ENCODE results near the gene ZNF20.

The ZNF20 gene

GRCh38 chr19:12133069-12133468 is 7.1 kb downstream of the ZNF20 start:
- Histone ChIP-seq H3K9ac (ENCODE audit: low read length) (no peak overlapping the region), H3K18ac (ENCODE audit: low read length) (no peak overlapping the region), H3K56ac (ENCODE audit: low read length) (no peak overlapping the region), H2BK120ac (ENCODE audit: low read depth, low read length) (no peak overlapping the region), H2AK5ac (ENCODE audit: low read length) (no peak overlapping the region), H3K36me3 (ENCODE audit: control insufficient read depth, insufficient read depth, low read length) (peaks cover 20% of the 10 kb centered on the region), H3K23ac (ENCODE audit: low read length) (no peak overlapping the region), H2BK15ac (replicated peaks; ENCODE audit: low read depth) (no peak overlapping the region), H4K5ac (ENCODE audit: low read length) (no peak overlapping the region), H3K4me1 (ENCODE audit: control insufficient read depth, low read depth, low read length) (no peaks in the 10 kb centered on the region), H3K27me3 (ENCODE audit: insufficient read depth, low read length, poor library complexity) (no peaks in the 10 kb centered on the region), H4K8ac (ENCODE audit: low read depth, low read length) (no peak overlapping the region), H3K27ac (ENCODE audit: low read depth, low read length) (no peak overlapping the region), H3K4me3 (ENCODE audit: low read length) (peak overlapping the region; percentile 51), H3K4me2 (ENCODE audit: low read length) (no peak overlapping the region), H3K79me1 (ENCODE audit: low read length) (peaks cover 4% of the 10 kb centered on the region), H3K79me2 (ENCODE audit: control insufficient read depth, insufficient read depth, low read length) (no peaks in the 10 kb centered on the region), H2BK5ac (ENCODE audit: low read length) (no peak overlapping the region), H3K4ac (ENCODE audit: low read depth, low read length) (no peak overlapping the region)
- WGBS (ENCODE audit: extremely low coverage, insufficient coverage, low lambda C conversion rate): no CpG with 5 or more reads among the region's 3 CpGs
- DNase-seq: peak; percentile 68

DNA sequence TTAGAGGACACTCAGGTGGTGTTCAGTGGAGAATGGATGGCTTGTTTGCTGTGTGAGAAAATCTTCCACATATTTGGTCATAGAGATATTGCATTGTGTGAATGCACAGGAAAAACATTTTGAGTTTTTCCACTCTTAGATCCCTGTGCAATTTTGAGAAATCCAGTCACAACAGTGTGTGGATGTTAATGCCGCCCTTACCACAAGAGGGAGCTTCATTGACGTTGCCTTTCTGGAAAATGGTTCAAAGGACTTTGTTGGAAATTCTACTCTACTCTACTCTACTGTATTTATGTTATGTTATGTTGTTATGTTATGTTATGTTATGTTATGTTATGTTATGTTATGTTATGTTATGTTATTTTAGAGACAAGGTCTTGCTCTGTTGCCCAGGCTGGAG is 13.4 kb downstream of the ZNF20 start:
- no peaks in the 10 kb centered on the region for H3K4me1 ChIP-seq (ENCODE audit: control insufficient read depth, low read depth, low read length)
- H3K36me3 ChIP-seq (ENCODE audit: control insufficient read depth, insufficient read depth, low read length): no peaks in the 10 kb centered on the region
- no peak overlapping the region for H3K27ac ChIP-seq (ENCODE audit: low read depth, low read length)
- no peak overlapping the region for H2AK5ac ChIP-seq (ENCODE audit: low read length)
- H3K79me1 ChIP-seq (ENCODE audit: low read length): no peaks in the 10 kb centered on the region
- no peak overlapping the region for H2BK15ac ChIP-seq (replicated peaks; ENCODE audit: low read depth)
- no peak overlapping the region for H2BK120ac ChIP-seq (ENCODE audit: low read depth, low read length)
- no peaks in the 10 kb centered on the region for H3K79me2 ChIP-seq (ENCODE audit: control insufficient read depth, insufficient read depth, low read length)
- WGBS (ENCODE audit: extremely low coverage, insufficient coverage, low lambda C conversion rate): no CpG with 5 or more reads among the region's 2 CpGs
- H3K4ac ChIP-seq (ENCODE audit: low read depth, low read length): no peak overlapping the region
- no peak overlapping the region for H3K4me3 ChIP-seq (ENCODE audit: low read length)
- no peak overlapping the region for H3K18ac ChIP-seq (ENCODE audit: low read length)
- H3K23ac ChIP-seq (ENCODE audit: low read length): no peak overlapping the region
- H4K8ac ChIP-seq (ENCODE audit: low read depth, low read length): no peak overlapping the region
- no peak for DNase-seq
- H4K5ac ChIP-seq (ENCODE audit: low read length): no peak overlapping the region
- H2BK5ac ChIP-seq (ENCODE audit: low read length): no peak overlapping the region
- no peak overlapping the region for H3K9ac ChIP-seq (ENCODE audit: low read length)
- no peak overlapping the region for H3K4me2 ChIP-seq (ENCODE audit: low read length)
- no peak overlapping the region for H3K56ac ChIP-seq (ENCODE audit: low read length)
- no peaks in the 10 kb centered on the region for H3K27me3 ChIP-seq (ENCODE audit: insufficient read depth, low read length, poor library complexity)

DNA sequence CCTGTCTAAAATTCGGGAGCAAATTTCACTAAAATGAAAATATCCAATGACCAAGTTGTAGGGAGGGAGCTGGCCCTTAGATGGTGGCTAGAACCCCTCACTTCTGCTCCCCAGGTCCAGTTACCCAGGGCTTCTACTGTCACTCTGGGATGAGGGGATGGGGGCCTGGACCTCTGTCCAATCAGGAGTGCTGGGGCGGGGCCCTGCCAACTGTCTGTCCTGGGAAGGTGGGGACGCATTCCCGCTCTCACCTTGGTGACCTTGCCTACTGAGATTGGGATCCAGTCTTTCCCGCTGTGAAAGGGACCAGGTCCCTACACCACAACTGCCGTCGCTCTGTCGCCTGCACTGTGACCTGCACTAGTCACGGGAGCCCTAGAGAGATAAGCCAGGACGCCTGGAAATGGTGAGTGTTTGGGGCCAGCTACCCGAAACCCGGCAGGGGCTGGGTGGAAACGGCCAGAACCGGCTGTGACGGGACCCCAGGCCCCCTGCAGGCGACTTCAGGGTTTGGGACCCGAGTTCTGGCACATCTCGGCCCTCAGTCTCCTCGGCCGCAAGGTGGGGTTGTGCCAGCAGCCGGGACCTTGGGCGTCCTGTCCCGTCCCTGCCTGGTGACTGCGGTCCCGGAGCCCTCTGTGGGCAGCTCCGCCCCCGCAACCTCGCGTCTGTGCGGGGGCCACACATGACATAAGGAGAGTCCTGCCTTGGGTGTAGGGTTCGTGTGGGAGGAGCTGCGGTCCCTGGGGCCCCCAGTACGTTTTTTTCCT is 22.8 kb downstream of the ZNF20 start:
- Histone ChIP-seq H3K9ac (ENCODE audit: low read length) (no peak overlapping the region), H3K79me1 (ENCODE audit: low read length) (no peaks in the 10 kb centered on the region), H3K79me2 (ENCODE audit: control insufficient read depth, insufficient read depth, low read length) (no peaks in the 10 kb centered on the region), H4K5ac (ENCODE audit: low read length) (no peak overlapping the region), H3K18ac (ENCODE audit: low read length) (no peak overlapping the region), H3K4me3 (ENCODE audit: low read length) (no peak overlapping the region), H3K27me3 (ENCODE audit: insufficient read depth, low read length, poor library complexity) (no peaks in the 10 kb centered on the region), H4K8ac (ENCODE audit: low read depth, low read length) (no peak overlapping the region), H3K23ac (ENCODE audit: low read length) (no peak overlapping the region), H3K36me3 (ENCODE audit: control insufficient read depth, insufficient read depth, low read length) (peaks cover 7% of the 10 kb centered on the region), H3K56ac (ENCODE audit: low read length) (no peak overlapping the region), H3K4ac (ENCODE audit: low read depth, low read length) (no peak overlapping the region), H2BK15ac (replicated peaks; ENCODE audit: low read depth) (no peak overlapping the region), H2BK120ac (ENCODE audit: low read depth, low read length) (no peak overlapping the region), H3K4me1 (ENCODE audit: control insufficient read depth, low read depth, low read length) (no peaks in the 10 kb centered on the region), H3K27ac (ENCODE audit: low read depth, low read length) (no peak overlapping the region), H2BK5ac (ENCODE audit: low read length) (no peak overlapping the region), H2AK5ac (ENCODE audit: low read length) (no peak overlapping the region), H3K4me2 (ENCODE audit: low read length) (no peak overlapping the region)
- DNase-seq: no peak
- no CpG with 5 or more reads among the region's 33 CpGs for WGBS (ENCODE audit: extremely low coverage, insufficient coverage, low lambda C conversion rate)

- DNase-seq: no peak
- H3K4ac ChIP-seq (ENCODE audit: low read depth, low read length): no peak overlapping the region
Measured at GRCh38 chr19:12113121-12113520, 27.0 kb downstream of the ZNF20 start.

DNA sequence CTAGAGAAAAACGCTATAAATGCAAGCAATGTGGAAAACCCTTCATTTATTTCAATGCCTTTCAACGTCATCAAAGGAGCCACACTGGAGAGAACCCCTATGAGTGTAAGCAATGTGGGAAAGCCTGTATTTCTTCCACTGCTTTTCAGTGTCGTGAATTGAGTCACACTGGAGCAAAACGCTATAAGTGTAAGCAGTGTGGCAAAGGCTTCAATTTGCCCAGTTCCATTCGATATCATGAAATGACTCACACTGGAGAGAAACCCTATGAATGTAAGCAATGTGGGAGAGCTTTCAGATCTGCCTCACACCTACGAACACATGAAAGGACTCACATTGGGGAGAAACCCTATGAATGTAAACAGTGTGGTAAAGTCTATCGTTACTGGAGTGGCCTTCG is 27.4 kb downstream of the ZNF20 start:
- H3K4me3 ChIP-seq (ENCODE audit: low read length): peak overlapping the region; percentile 38
- no peak overlapping the region for H4K8ac ChIP-seq (ENCODE audit: low read depth, low read length)
- peaks cover 18% of the 10 kb centered on the region for H3K36me3 ChIP-seq (ENCODE audit: control insufficient read depth, insufficient read depth, low read length)
- H3K4me1 ChIP-seq (ENCODE audit: control insufficient read depth, low read depth, low read length): no peaks in the 10 kb centered on the region
- no CpG with 5 or more reads among the region's 8 CpGs for WGBS (ENCODE audit: extremely low coverage, insufficient coverage, low lambda C conversion rate)
- H2AK5ac ChIP-seq (ENCODE audit: low read length): no peak overlapping the region
- no peak overlapping the region for H4K5ac ChIP-seq (ENCODE audit: low read length)
- H2BK120ac ChIP-seq (ENCODE audit: low read depth, low read length): no peak overlapping the region
- H3K27me3 ChIP-seq (ENCODE audit: insufficient read depth, low read length, poor library complexity): no peaks in the 10 kb centered on the region
- no peak overlapping the region for H3K4ac ChIP-seq (ENCODE audit: low read depth, low read length)
- no peak overlapping the region for H3K4me2 ChIP-seq (ENCODE audit: low read length)
- H3K79me2 ChIP-seq (ENCODE audit: control insufficient read depth, insufficient read depth, low read length): no peaks in the 10 kb centered on the region
- no peaks in the 10 kb centered on the region for H3K79me1 ChIP-seq (ENCODE audit: low read length)
- no peak overlapping the region for H3K23ac ChIP-seq (ENCODE audit: low read length)
- H2BK15ac ChIP-seq (replicated peaks; ENCODE audit: low read depth): no peak overlapping the region
- DNase-seq: no peak
- no peak overlapping the region for H3K56ac ChIP-seq (ENCODE audit: low read length)
- H3K27ac ChIP-seq (ENCODE audit: low read depth, low read length): no peak overlapping the region
- H3K9ac ChIP-seq (ENCODE audit: low read length): no peak overlapping the region
- no peak overlapping the region for H2BK5ac ChIP-seq (ENCODE audit: low read length)
- H3K18ac ChIP-seq (ENCODE audit: low read length): no peak overlapping the region

More at GRCh38 chr19:12113121-12113520, 27.0 kb downstream of the ZNF20 start:
- Histone ChIP-seq H3K18ac (ENCODE audit: low read length) (no peak overlapping the region), H3K9ac (ENCODE audit: low read length) (no peak overlapping the region), H3K4me2 (ENCODE audit: low read length) (no peak overlapping the region), H3K36me3 (ENCODE audit: control insufficient read depth, insufficient read depth, low read length) (peaks cover 18% of the 10 kb centered on the region), H2BK15ac (replicated peaks; ENCODE audit: low read depth) (no peak overlapping the region), H4K5ac (ENCODE audit: low read length) (no peak overlapping the region), H3K27ac (ENCODE audit: low read depth, low read length) (no peak overlapping the region), H3K23ac (ENCODE audit: low read length) (no peak overlapping the region), H2AK5ac (ENCODE audit: low read length) (no peak overlapping the region), H3K79me1 (ENCODE audit: low read length) (no peaks in the 10 kb centered on the region), H2BK5ac (ENCODE audit: low read length) (no peak overlapping the region), H3K27me3 (ENCODE audit: insufficient read depth, low read length, poor library complexity) (no peaks in the 10 kb centered on the region), H3K79me2 (ENCODE audit: control insufficient read depth, insufficient read depth, low read length) (no peaks in the 10 kb centered on the region), H3K4me3 (ENCODE audit: low read length) (no peak overlapping the region), H4K8ac (ENCODE audit: low read depth, low read length) (no peak overlapping the region), H3K4me1 (ENCODE audit: control insufficient read depth, low read depth, low read length) (no peaks in the 10 kb centered on the region), H3K56ac (ENCODE audit: low read length) (no peak overlapping the region), H2BK120ac (ENCODE audit: low read depth, low read length) (no peak overlapping the region)
- no CpG with 5 or more reads among the region's 5 CpGs for WGBS (ENCODE audit: extremely low coverage, insufficient coverage, low lambda C conversion rate)

All from mesendoderm (in vitro differentiated cells).